ENCODE data around the gene GLB1L3. TPM values are rescaled to one million over a fixed set of nuclear protein-coding genes. Genes with fewer than 3 reads are reported as not detected.

The GLB1L3 gene
- total RNA-seq, 1 donor from 2014 or later: not detected

- Mint-ChIP-seq H3K4me1 (peaks cover 15% of the 10 kb centered on the region), H3K36me3 (peaks cover 3% of the 10 kb centered on the region), H3K27me3 (ENCODE audit: insufficient read depth, low read depth) (peaks cover 6% of the 10 kb centered on the region), H3K27ac (no peak overlapping the region), H3K9me3 (no peaks in the 10 kb centered on the region), H3K4me3 (no peak overlapping the region)
- no peaks in the 10 kb centered on the region for H3K79me2 ChIP-seq (ENCODE audit: low read depth)
- no peak overlapping the region for H3K4me2 ChIP-seq
- no peak overlapping the region for H3K27ac ChIP-seq
- no peaks in the 10 kb centered on the region for H4K20me1 ChIP-seq (ENCODE audit: low read depth)
- no peak overlapping the region for H3K9ac ChIP-seq
- H3K4me3 ChIP-seq: no peak overlapping the region
- H2AFZ ChIP-seq (replicated peaks): no peak overlapping the region
- no peak for TF ChIP-seq CTCF (IDR thresholded peaks at IDR 0.05)
- no peak for TF ChIP-seq EZH2phosphoT487 (IDR thresholded peaks at IDR 0.05)
- no peak for TF ChIP-seq EZH2 (IDR thresholded peaks at IDR 0.05)
- H3K9me3 ChIP-seq (ENCODE audit: low read depth): no peaks in the 10 kb centered on the region
- no peaks in the 10 kb centered on the region for H3K36me3 ChIP-seq
- no peaks in the 10 kb centered on the region for H3F3A ChIP-seq (ENCODE audit: low read depth)
- no peak for DNase-seq (ENCODE audit: low spot score)
- H3K27me3 ChIP-seq: peaks cover 4% of the 10 kb centered on the region
- H3K4me1 ChIP-seq: no peaks in the 10 kb centered on the region
Measured at GRCh38 chr11:134361661-134362060, 85.5 kb downstream of the GLB1L3 start.

GRCh38 chr11:134362192-134362901, 86.2 kb downstream of the GLB1L3 start:
- Histone ChIP-seq H2AFZ (replicated peaks) (no peak overlapping the region), H4K20me1 (ENCODE audit: low read depth) (no peaks in the 10 kb centered on the region), H3K36me3 (no peaks in the 10 kb centered on the region), H3F3A (ENCODE audit: low read depth) (no peaks in the 10 kb centered on the region), H3K27me3 (peaks cover 4% of the 10 kb centered on the region), H3K4me2 (no peak overlapping the region), H3K27ac (no peak overlapping the region), H3K9me3 (ENCODE audit: low read depth) (no peaks in the 10 kb centered on the region), H3K9ac (no peak overlapping the region), H3K4me1 (no peaks in the 10 kb centered on the region), H3K79me2 (ENCODE audit: low read depth) (no peaks in the 10 kb centered on the region), H3K4me3 (no peak overlapping the region)
- H3K4me3 Mint-ChIP-seq: no peak overlapping the region
- peaks cover 6% of the 10 kb centered on the region for H3K27me3 Mint-ChIP-seq (ENCODE audit: insufficient read depth, low read depth)
- no peak overlapping the region for H3K27ac Mint-ChIP-seq
- H3K9me3 Mint-ChIP-seq: no peaks in the 10 kb centered on the region
- peaks cover 15% of the 10 kb centered on the region for H3K4me1 Mint-ChIP-seq
- peaks cover 3% of the 10 kb centered on the region for H3K36me3 Mint-ChIP-seq
- TF ChIP-seq EZH2 (IDR thresholded peaks at IDR 0.05) (no peak), CTCF (IDR thresholded peaks at IDR 0.05) (no peak), EZH2phosphoT487 (IDR thresholded peaks at IDR 0.05) (no peak)
- no peak for DNase-seq (ENCODE audit: low spot score)

GRCh38 chr11:134363161-134363560, 87.0 kb downstream of the GLB1L3 start:
- Histone ChIP-seq H2AFZ (replicated peaks) (no peak overlapping the region), H3F3A (ENCODE audit: low read depth) (no peaks in the 10 kb centered on the region), H3K4me2 (no peak overlapping the region), H3K79me2 (ENCODE audit: low read depth) (no peaks in the 10 kb centered on the region), H3K9ac (no peak overlapping the region), H4K20me1 (ENCODE audit: low read depth) (no peaks in the 10 kb centered on the region), H3K36me3 (no peaks in the 10 kb centered on the region), H3K27me3 (peaks cover 4% of the 10 kb centered on the region), H3K4me3 (no peak overlapping the region), H3K4me1 (no peaks in the 10 kb centered on the region), H3K27ac (no peak overlapping the region), H3K9me3 (ENCODE audit: low read depth) (no peaks in the 10 kb centered on the region)
- no peak for TF ChIP-seq EZH2 (IDR thresholded peaks at IDR 0.05)
- no peak for TF ChIP-seq CTCF (IDR thresholded peaks at IDR 0.05)
- TF ChIP-seq EZH2phosphoT487 (IDR thresholded peaks at IDR 0.05): no peak
- peaks cover 15% of the 10 kb centered on the region for H3K4me1 Mint-ChIP-seq
- peaks cover 3% of the 10 kb centered on the region for H3K36me3 Mint-ChIP-seq
- peak overlapping the region; percentile 33 for H3K27ac Mint-ChIP-seq
- no peak overlapping the region for H3K4me3 Mint-ChIP-seq
- H3K27me3 Mint-ChIP-seq (ENCODE audit: insufficient read depth, low read depth): peaks cover 6% of the 10 kb centered on the region
- no peaks in the 10 kb centered on the region for H3K9me3 Mint-ChIP-seq
- no peak for DNase-seq (ENCODE audit: low spot score)

All from neural progenitor cell (in vitro differentiated cells).